AG04450 (cell line): Measurements from ENCODE around the gene SORL1. TPM values are rescaled to one million over a fixed set of nuclear protein-coding genes. Genes with fewer than 3 reads are reported as not detected.

Experiments used
- CTCF ChIA-PET: fragments of 300-600, 350-600 bp; formaldehyde crosslinking; extraction: SDS; loops from one replicate; lab custom pipeline; 2022; ENCODE audit warnings: antibody characterized with exemption, inconsistent platforms; lab: Charles Lee
- POLR2A ChIA-PET: fragments of 350-600 bp; formaldehyde crosslinking; extraction: SDS; loops from one replicate; lab custom pipeline; 2021; ENCODE audit warnings: antibody characterized with exemption, inconsistent platforms; lab: Yijun Ruan, JAX
- DNase-seq: peaks from one replicate; pipeline ENCODE4 v3.0.0-alpha.2; 2011; ENCODE audit warnings: low read depth, low spot score
- H3K27ac ChIP-seq: one replicate; pipeline ENCODE4 v1.5.1; 2012; ENCODE audit warnings: low read depth, low read length, control low read depth
- H3K27me3 ChIP-seq: one replicate; pipeline ENCODE4 v1.6.0; 2012; ENCODE audit warnings: low read length; ENCODE audit not compliant: control insufficient read depth, insufficient read depth
- H3K4me3 ChIP-seq: 2 replicates; pipeline ENCODE4 v1.5.1; 2011; ENCODE audit warnings: mild to moderate bottlenecking, low read depth, low read length, control low read depth
- H3K9me3 ChIP-seq: 2 replicates; pipeline ENCODE4 v1.5.1; 2012; ENCODE audit warnings: low read length; ENCODE audit not compliant: control insufficient read depth, insufficient read depth
- CTCF ChIP-seq: IDR thresholded peaks from 2 replicates; pipeline ENCODE4 v1.5.1; 2011; ENCODE audit warnings: low read depth, low read length, control low read depth, inconsistent platforms
- polyA plus RNA-seq: library from polyadenylated mRNA; depleted of rRNA; stranded (reverse); fragments of >200 nt; gene quantifications from 2 replicates; pipeline ENCODE4 v1.2.3, GENCODE V29; 2011

Gene SORL1
- polyA plus RNA-seq, 1 experiment, result 5.4 TPM

GRCh38 chr11:121437018-121437685, 15.0 kb upstream of the SORL1 start:
- Histone ChIP-seq H3K27ac (no peak overlapping the region), H3K4me3 (no peak overlapping the region), H3K9me3 (no peaks in the 10 kb centered on the region), H3K27me3 (peaks cover 10% of the 10 kb centered on the region)
- no peak for TF ChIP-seq CTCF
- ChIA-PET CTCF (no interaction called here), POLR2A (no interaction called here)
- no peak for DNase-seq

- POLR2A ChIA-PET, result no interaction called here
- Histone ChIP-seq H3K4me3 (no peak overlapping the region), H3K9me3 (no peaks in the 10 kb centered on the region), H3K27ac (no peak overlapping the region), H3K27me3 (peaks cover 10% of the 10 kb centered on the region)
- DNase-seq, result no peak
- CTCF ChIA-PET, result no interaction called here
- TF ChIP-seq CTCF, result no peak
Measured at GRCh38 chr11:121437686-121438078, 14.4 kb upstream of the SORL1 start.

- H3K9me3 ChIP-seq, result no peaks in the 10 kb centered on the region
- no peak overlapping the region for H3K4me3 ChIP-seq
- ChIA-PET CTCF (no interaction called here), POLR2A (no interaction called here)
- DNase-seq, result no peak
- peaks cover 10% of the 10 kb centered on the region for H3K27me3 ChIP-seq
- no peak for TF ChIP-seq CTCF
- no peak overlapping the region for H3K27ac ChIP-seq
Measured at GRCh38 chr11:121439337-121439736, 12.8 kb upstream of the SORL1 start.

- Histone ChIP-seq H3K27ac (no peak overlapping the region), H3K27me3 (peaks cover 9% of the 10 kb centered on the region), H3K9me3 (no peaks in the 10 kb centered on the region), H3K4me3 (no peak overlapping the region)
- ChIA-PET CTCF (no interaction called here), POLR2A (no interaction called here)
- no peak for TF ChIP-seq CTCF
- no peak for DNase-seq
Measured at GRCh38 chr11:121439759-121440158, 12.4 kb upstream of the SORL1 start.

GRCh38 chr11:121441521-121441920, 10.6 kb upstream of the SORL1 start:
- CTCF ChIA-PET, result no interaction called here

More at GRCh38 chr11:121441521-121441920, 10.6 kb upstream of the SORL1 start:
- H3K27ac ChIP-seq, result no peak overlapping the region
- DNase-seq, result no peak
- H3K4me3 ChIP-seq, result no peak overlapping the region
- POLR2A ChIA-PET, result no interaction called here
- no peaks in the 10 kb centered on the region for H3K9me3 ChIP-seq
- H3K27me3 ChIP-seq, result no peaks in the 10 kb centered on the region
- no peak for TF ChIP-seq CTCF
